ENCODE data around the gene XIAP. TPM values are rescaled to one million over a fixed set of nuclear protein-coding genes. Genes with fewer than 3 reads are reported as not detected.
A peak's percentile ranks its signal among the peaks of the same experiment; 100 is the strongest.

XIAP gene
- total RNA-seq, 3 donors from 2014 or later = 72.4 to 82.2 (median 73.9) TPM

DNA sequence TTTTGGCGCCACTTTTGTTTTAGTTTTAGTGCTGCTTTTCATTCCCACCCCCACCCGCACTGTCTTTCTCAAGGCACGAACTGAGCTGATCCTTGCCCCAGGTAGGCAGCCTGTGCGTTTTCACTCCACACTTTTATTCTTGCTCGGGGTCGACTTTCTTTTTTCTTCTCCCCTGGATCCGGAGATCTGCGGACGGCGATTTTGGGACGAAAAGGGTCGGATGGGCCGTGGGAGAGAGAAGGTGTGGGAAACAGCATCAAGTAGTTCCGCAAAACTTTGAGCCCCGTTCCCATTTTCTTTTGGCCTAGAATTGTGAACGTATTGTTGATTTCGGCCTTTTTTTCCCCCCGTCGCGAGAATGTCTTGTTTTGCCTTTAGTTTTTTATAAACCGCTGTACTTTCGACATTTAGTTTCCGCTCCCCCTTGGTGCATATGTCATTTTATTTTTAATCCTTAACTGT is 102.2 kb downstream of the XIAP start:
- DNase-seq (peak in 1 of 3 donors; percentile 56), ATAC-seq (no peak)
- TF ChIP-seq, protein P1, sequence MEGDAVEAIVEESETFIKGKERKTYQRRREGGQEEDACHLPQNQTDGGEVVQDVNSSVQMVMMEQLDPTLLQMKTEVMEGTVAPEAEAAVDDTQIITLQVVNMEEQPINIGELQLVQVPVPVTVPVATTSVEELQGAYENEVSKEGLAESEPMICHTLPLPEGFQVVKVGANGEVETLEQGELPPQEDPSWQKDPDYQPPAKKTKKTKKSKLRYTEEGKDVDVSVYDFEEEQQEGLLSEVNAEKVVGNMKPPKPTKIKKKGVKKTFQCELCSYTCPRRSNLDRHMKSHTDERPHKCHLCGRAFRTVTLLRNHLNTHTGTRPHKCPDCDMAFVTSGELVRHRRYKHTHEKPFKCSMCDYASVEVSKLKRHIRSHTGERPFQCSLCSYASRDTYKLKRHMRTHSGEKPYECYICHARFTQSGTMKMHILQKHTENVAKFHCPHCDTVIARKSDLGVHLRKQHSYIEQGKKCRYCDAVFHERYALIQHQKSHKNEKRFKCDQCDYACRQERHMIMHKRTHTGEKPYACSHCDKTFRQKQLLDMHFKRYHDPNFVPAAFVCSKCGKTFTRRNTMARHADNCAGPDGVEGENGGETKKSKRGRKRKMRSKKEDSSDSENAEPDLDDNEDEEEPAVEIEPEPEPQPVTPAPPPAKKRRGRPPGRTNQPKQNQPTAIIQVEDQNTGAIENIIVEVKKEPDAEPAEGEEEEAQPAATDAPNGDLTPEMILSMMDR (IDR thresholded peaks at IDR 0.05) = no peak
- peak overlapping the region; percentile 22 for H3K4me3 ChIP-seq
- H3K36me3 ChIP-seq (ENCODE audit: low read depth) = no peaks in the 10 kb centered on the region
- H3K4me1 ChIP-seq (ENCODE audit: low read depth) = no peaks in the 10 kb centered on the region
- no peaks in the 10 kb centered on the region for H3K9me3 ChIP-seq
- intact Hi-C loops (cut with DNase I, micrococcal nuclease) = no loop called here

GRCh38 chrX:123962794-123963373 is 103.0 kb downstream of the XIAP start:
- DNase-seq (peak; percentile 85 to 88 (median 87)), ATAC-seq (peak; percentile 74)
- intact Hi-C loops (cut with DNase I, micrococcal nuclease) = no loop called here
- TF ChIP-seq, protein P1 (IDR thresholded peaks at IDR 0.05) = no peak
- H3K9me3 ChIP-seq = no peaks in the 10 kb centered on the region
- H3K4me1 ChIP-seq (ENCODE audit: low read depth) = no peaks in the 10 kb centered on the region
- peak overlapping the region; percentile 22 for H3K4me3 ChIP-seq
- H3K36me3 ChIP-seq (ENCODE audit: low read depth) = no peaks in the 10 kb centered on the region

Other genes with a start within 250 kb of the XIAP start
- 10 to 100 TPM; 66.5 to 82.6 (median 75.8) TPM for gene THOC2, start 127.0 kb upstream of the XIAP start, total RNA-seq
- 10 to 100 TPM; 60.2 to 91.1 (median 69.5) TPM for gene STAG2, start 101.7 kb downstream of the XIAP start, total RNA-seq

All from mucosa of descending colon (tissue), 3 donors.